GM21360 (cell line): ENCODE measurements around the gene MANSC1.
A peak's percentile ranks its signal among the peaks of the same experiment; 100 is the strongest.
"Not testable (repeated sequence)": the region's sequence is repeated elsewhere in the genome, so short reads cannot be mapped to it uniquely, and the experiment has no call there.

Source experiments
- ATAC-seq: cut with Tn5 transposase; IDR thresholded peaks from one replicate; pipeline ENCODE4 v1.9.1; 2021; ENCODE audit warnings: mild to moderate bottlenecking, moderate library complexity; ENCODE audit not compliant: unreplicated experiment

MANSC1 gene

DNA sequence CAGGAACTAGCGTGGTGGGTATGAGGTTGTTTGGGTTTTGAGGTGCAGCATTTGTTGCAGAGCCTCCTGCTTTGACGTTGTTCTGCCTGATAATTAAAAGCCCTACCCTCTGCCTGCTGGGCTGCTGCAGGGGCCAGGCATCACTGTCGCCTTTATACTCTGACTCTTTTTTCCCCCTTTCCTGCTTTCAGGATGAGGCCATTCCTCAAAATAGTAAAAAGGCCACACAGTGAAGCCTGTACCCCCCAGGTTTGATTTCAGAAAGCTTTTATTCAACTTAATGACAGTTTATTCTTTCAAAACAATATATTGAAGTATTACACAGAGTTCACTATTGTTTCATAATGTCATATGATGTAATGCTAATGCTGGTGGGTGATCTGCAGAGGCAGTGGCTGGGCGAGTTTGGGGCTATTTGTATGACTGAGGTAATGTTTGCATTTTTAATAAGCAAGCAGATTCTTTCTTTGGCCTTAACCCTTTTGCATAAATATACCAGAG lies 15.9 kb upstream of the MANSC1 start:
- ATAC-seq: no peak

DNA sequence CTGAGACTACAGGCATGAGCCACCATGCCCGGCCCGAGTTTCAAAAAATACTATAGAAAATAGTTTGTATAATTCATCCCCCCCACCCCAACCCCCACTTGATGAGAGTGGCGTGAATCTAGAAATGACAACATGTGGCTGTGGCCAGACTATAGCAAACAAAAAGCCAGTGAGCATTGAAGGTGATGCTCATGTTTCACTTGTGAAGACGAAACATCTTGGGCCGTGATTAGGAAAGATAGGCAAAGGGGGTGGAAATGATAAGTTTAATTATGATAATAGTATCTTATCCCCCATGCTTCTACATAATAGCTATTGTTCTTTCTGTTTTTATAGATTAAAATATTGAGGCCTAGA lies 15.4 kb upstream of the MANSC1 start:
- no peak for ATAC-seq

GRCh38 chr12:12364787-12365445 lies 14.9 kb upstream of the MANSC1 start:
- no peak for ATAC-seq

DNA sequence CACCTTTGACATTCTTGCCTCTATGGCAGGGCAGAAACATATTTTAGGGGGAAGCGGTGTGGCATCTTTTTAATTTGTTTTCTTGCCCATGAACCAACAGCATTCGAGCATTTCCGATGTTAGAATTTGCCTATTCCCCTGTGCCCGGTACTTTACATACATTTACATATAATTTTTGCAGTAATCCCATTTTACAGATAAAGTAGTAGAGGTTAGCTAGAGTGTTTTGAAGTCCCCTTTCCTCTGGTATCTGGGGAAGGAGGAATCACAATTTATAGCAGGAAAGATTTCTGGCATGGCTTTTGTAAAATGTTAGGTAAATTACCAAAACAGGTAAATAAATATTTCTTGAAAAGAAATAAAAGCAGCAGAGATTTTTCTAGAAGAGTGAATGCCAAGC lies 8.5 kb upstream of the MANSC1 start:
- no peak for ATAC-seq

DNA sequence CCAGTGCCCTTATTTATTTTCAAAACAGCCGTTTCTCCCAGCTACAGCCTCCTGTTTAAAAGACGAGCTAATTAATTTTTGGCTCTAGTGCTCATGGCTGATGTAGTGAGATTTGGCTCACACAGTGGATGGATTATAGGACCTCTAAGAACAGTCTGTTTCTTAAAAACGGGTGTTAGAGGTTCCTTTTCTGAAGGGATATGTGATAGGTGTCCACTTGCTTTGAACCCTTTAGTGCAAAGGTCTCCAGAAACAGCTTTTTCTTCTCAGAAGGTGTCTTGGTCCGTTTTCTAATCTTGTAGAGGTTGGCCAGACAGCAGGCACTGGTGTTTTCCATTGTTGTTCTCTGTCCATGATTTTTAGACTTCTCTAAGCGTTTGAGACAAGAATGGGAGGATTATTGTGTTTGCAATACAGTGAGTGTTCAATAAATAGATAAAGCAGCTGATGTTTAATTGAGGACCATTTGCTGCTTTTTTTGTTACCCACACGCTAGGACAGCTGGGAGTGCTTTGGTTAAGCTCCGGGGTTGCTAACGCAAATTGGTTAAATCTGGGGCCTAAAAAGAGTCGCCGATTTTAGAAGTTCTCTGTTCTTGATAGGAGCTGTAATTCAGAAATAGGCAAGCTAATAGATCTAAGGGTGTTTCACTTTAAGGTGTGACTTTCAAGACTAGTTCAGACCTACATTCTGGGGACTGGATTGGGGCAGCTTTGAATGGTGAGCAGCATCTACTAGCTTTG lies 7.8 kb upstream of the MANSC1 start:
- no peak for ATAC-seq

GRCh38 chr12:12356896-12357718 lies 7.1 kb upstream of the MANSC1 start, which contains the start of gene BORCS5:
TSS of gene BORCS5 (plus strand) at chr12:12357078. CDS start at chr12:12357452, 374 bp downstream.
- peak; percentile 82 for ATAC-seq

DNA sequence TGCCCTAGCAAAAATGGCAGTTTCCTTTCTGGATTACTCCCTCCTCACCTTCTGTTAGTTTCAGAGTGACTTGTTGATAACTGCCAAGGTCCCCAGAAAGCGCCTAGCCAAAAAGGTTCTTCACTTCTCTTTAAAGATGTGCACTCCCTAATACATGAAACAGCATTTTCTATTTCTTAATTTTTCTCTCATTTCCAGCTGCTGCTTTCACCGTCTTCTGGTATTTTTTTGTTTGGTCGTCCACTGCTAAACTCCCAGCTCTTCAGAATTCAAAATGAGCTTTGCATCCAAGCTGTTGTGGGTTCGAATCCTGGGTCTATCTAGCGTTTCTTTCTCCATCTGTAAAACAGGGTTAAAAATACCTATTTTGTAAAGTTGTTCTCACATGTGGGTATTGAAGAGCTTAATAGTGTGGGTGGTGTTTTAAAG lies 6.4 kb upstream of the MANSC1 start:
- ATAC-seq: no peak

GRCh38 chr12:12353807-12354206 lies 3.8 kb upstream of the MANSC1 start:
- no peak for ATAC-seq

DNA sequence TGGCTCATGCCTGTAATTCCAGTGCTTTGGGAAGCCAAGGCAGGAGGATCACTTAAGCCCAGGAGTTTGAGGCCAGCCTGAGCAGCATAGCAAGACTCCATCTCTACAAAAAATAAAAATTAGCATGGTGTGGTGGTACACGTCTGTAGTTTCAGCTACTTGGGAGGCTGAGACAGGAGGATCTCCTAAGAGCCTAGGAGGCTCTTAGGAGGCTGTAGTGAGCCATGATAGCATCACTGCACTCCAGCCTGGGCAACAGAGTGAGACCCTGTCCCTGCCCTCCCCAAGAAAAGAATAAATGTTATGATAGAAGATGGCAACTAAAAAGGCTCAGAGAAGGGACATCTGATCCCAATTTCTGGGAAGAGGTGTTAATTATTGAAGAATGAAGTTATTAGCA lies 3.2 kb upstream of the MANSC1 start:
- ATAC-seq: no peak

DNA sequence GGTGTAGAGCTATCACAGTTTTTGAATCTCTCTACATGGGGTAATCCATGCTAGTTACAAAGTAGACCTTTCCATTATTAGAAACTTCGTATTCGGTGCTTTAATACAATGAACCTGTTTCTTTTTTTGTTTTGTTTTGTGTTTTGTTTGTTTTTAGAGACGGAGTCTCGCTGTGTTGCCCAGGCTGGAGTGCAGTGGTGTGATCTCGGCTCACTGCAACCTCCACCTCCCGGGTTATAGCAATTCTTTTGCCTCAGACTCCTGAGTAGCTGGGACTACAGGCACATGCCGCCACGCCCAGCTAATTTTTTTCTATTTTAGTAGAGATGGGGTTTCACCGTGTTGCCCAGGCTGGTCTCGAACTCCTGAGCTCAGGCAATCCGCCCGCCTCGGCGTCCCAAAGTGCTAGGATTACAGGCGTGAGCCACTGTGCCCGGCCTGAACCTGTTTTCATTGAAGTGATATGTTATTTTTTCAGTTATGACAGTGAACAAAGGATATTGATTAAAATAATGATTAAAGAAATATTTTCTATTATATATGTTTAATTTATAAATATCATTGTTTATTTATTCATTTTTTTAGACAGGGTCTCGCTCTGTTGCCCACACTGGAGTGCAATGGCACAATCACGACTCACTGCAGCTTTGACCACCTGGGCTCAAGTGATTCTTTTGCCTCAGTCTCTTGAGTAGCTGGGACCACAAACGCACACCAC lies 1.6 kb upstream of the MANSC1 start:
- not testable (repeated sequence) for ATAC-seq

GRCh38 chr12:12350868-12351463 lies 924 bp upstream of the MANSC1 start:
- no peak for ATAC-seq

DNA sequence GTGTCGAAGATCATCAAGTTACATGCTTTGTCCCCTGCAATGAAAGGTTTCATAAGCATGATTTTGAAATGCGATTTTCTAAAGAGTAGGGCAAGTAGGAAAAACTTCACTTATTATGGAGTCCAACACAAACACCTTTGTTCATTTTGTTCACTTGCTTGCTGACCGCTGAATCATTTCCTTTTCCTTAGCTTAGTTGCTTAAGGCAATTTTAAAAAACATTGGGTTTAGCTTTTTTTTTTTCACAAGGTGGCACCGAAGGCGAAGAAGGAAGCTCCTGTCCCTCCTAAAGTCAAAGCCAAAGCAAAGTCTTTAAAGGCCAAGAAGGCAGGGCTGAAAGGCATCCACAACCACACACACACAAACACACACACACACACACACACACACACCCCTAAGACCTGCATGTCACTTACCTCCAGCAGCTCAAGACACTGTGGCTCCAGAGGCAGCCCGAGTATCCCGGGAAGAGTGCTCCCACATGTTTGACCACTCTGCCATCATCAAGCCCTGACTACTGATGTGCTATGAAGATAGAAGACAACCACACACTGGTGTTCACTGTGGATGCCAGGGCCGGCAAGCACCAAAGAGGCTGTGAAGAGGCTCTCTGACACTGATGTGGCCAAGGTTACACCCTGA lies 11.4 kb downstream of the MANSC1 start:
- no peak for ATAC-seq

GRCh38 chr12:12336511-12336910 lies 13.5 kb downstream of the MANSC1 start:
- ATAC-seq: no peak

- peak; percentile 62 for ATAC-seq
These were observed 14.0 kb downstream of the MANSC1 start for GRCh38 chr12:12336049-12336411.

DNA sequence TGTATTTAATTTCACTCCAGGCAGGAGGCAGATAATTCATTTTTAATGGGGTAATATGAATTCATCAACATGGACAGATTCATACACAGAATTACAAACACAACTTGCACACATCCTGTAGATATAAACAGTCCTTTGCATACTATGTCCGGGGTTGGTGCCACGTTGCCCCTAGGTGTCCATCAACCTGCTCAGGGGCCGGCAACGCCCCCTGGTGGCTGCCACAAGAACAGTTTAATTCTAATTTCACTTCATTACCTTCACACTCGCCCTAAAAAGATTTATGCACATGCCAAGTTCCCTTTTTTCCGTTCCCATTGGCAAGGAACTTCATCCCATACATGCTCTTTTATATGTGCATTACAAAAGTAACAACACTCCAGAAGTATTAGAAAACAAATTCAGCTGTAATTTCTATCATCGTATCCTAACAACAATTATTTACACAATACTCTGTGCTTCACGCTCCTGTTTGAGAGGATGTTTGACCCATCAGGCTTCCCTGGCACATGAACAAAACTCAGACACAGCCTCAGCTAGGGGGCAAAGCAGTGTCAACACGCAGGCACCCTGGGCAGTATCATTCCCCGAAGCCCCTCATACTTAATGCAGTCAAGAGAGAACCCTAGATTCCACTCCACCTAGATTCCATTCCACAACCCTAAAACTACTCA lies 15.5 kb downstream of the MANSC1 start:
- ATAC-seq: peak; percentile 63

DNA sequence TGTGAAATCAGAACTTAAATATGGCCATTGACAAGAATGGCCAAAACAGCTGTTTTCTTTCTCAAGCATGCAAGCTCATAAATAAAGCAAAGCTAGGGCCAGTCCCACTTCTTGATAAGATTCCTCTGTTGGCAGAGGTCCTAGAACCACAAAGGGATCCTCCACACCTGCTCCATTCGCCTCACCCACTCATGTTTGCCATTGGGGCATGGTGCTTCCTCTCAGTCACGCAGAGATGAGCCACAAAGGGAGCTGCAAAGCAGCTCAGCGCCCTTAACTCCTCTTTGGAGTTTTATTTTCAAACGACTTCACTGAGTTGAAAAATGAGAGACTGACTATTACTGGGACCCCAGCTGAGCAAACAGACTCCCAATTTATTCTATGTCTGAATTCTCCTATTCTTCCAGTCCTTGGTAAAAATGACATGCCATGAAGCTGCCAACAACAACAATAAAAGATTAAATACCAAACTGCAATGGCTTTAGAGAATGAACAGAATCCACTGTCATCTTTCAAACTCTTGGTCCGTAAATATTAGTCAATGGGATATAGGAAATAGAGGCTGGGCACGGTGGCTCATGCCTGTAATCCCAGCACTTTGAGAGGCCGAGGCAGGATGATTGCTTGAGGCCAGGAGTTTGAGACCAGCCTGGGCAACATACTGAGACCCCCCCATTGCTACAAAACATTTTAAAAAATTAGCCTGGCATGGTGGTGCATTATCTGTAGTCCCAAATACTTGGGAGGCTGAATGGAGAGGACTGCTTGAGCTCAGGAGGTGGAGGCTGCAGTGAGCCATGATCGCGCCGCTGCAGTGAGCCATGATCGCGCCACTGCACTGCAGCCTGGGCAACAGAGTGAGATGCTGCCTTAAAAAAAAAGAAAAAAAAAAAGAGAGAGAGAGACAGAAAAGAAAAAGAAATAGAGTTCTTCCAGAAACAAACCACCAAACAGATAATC lies 16.4 kb downstream of the MANSC1 start:
- ATAC-seq: no peak

DNA sequence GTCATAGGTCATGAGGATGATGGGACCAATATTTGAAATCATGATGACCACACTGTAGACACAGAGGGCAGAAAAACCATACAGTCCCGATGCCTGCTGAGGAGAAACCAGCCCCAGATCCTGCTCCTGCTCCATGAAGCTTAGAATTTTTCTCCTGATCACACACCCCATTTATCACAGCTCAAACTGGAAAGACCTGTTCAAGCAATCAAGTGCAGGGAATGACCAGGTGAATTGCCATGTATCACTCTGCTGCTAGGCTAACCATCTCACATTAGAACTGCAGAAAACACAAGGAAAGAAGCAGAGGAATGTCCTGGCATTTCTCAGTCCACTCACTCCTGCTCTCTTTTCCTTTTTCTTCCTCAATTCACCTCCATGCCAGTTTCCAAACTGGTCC lies 18.1 kb downstream of the MANSC1 start:
- no peak for ATAC-seq

DNA sequence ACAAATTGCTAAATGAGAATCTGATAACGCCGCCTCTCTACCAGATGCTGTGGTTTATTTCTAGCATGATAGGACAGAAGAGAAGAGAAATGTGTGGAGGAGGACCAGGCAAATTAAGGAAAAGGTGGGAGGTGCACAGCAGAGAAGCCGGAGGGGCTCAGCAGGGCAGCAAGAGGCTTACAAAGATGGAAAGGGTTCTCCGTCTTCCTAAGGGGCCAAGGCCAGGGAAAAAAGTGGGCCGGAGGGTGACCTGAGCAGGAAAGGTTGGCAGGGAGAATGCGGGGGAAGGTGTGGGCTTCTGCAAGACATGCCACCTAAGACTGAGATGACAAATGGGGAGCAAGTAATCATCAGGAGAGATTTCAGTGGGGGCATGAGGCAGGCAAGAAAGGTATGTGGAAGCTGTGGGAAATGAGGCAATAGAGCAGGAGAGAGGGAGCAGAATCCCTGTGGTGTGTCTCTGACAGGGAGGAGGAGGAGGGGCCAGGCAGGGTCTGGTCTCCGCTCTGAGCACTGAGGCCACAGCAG lies 18.7 kb downstream of the MANSC1 start:
- ATAC-seq: no peak
